ENCODE data around the gene EFNA3. TPM values are rescaled to one million over a fixed set of nuclear protein-coding genes. Genes with fewer than 3 reads are reported as not detected.

The EFNA3 gene
- total RNA-seq, 1 donor = 0.90 TPM

GRCh38 chr1:155034318-155035208 is 44.1 kb upstream of the EFNA3 start:
- TF ChIP-seq, protein P1, sequence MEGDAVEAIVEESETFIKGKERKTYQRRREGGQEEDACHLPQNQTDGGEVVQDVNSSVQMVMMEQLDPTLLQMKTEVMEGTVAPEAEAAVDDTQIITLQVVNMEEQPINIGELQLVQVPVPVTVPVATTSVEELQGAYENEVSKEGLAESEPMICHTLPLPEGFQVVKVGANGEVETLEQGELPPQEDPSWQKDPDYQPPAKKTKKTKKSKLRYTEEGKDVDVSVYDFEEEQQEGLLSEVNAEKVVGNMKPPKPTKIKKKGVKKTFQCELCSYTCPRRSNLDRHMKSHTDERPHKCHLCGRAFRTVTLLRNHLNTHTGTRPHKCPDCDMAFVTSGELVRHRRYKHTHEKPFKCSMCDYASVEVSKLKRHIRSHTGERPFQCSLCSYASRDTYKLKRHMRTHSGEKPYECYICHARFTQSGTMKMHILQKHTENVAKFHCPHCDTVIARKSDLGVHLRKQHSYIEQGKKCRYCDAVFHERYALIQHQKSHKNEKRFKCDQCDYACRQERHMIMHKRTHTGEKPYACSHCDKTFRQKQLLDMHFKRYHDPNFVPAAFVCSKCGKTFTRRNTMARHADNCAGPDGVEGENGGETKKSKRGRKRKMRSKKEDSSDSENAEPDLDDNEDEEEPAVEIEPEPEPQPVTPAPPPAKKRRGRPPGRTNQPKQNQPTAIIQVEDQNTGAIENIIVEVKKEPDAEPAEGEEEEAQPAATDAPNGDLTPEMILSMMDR (IDR thresholded peaks at IDR 0.05; ENCODE audit: insufficient read depth, low read length) = no peak
- no peak for DNase-seq (ENCODE audit: low read depth)
- no peak overlapping the region for H3K4me3 ChIP-seq (ENCODE audit: low read depth, low read length)

- DNase-seq (ENCODE audit: low read depth) = no peak
- TF ChIP-seq, protein P1 (IDR thresholded peaks at IDR 0.05; ENCODE audit: insufficient read depth, low read length) = no peak
- H3K4me3 ChIP-seq (ENCODE audit: low read depth, low read length) = no peak overlapping the region
These were observed 42.7 kb upstream of the EFNA3 start for GRCh38 chr1:155035936-155036335.

DNA sequence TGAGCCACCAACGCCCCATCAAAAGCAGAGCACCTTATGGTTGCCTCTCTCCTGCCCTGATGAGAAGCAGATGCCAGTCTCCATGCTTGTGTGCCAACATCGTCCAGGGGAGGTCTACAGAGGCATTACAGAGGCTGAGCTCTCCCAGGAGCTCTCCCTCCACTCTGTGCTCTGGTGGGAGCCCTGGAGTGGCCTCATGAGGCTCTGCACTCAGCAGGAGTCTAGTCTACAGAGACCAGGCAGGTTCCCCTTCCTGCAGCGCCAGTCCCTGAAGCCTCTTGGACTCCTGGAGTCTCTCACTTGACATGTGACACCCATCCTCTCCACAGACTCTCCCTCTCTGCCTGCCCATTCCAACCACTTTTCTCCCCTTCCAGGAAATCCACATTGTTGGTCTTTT is 41.6 kb upstream of the EFNA3 start:
- DNase-seq (ENCODE audit: low read depth) = no peak
- TF ChIP-seq, protein P1 (IDR thresholded peaks at IDR 0.05; ENCODE audit: insufficient read depth, low read length) = no peak
- no peak overlapping the region for H3K4me3 ChIP-seq (ENCODE audit: low read depth, low read length)

- TF ChIP-seq, protein P1 (IDR thresholded peaks at IDR 0.05; ENCODE audit: insufficient read depth, low read length) = no peak
- H3K4me3 ChIP-seq (ENCODE audit: low read depth, low read length) = no peak overlapping the region
- no peak for DNase-seq (ENCODE audit: low read depth)
These were observed 40.7 kb upstream of the EFNA3 start for GRCh38 chr1:155037851-155038441.

DNA sequence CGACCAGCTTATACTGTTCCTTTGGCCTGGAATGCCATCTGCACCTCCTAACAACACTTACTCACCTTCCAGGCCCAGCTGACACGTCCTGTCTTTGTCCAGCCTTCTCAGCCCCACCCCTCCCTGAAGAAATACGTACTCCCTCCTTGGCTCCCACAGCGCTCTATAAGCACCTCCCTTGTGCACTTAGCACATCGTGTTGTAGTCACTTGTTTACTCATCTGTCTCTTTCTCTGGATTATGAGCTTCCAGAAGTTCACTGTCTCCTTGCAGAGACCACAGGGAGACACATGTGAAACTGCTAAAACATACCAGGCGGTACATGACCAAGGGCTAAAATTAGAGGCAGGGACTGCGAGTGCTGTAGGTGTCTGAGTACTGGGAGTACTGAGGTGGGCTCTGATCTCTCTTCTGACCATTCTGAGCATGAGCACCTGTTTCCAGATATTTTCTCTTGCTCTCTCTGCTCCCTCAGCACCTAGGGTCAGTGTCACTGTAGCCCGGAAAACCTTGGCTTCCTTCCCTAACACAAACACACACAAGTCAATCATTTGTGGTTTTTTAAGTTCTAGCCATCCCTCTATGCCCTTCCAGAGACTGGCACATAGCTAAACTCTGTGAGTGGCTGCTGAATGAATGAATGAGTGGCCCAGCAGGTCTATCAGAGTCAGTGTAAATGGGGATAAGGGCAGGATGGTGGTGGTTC is 39.9 kb upstream of the EFNA3 start:
- peak; percentile 17 for DNase-seq (ENCODE audit: low read depth)
- no peak overlapping the region for H3K4me3 ChIP-seq (ENCODE audit: low read depth, low read length)
- TF ChIP-seq, protein P1 (IDR thresholded peaks at IDR 0.05; ENCODE audit: insufficient read depth, low read length) = no peak

DNA sequence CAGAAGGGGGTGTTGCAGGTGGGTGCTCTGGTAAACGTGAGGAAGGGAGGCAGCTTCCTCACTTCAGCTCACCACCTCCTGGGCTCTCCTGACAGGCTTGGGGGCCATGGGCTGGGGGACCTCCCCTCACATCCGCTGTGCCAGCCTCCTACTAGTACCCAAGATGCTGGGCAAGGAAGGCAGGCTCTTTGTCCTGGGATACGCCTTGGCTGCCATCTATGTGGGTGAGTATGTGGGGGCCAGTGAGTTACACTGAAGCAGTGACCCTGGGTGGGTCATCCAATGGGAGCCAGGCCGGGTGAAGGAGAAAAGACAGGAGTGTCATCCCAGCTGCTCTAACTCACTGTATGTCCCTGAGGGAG is 39.3 kb upstream of the EFNA3 start:
- no peak overlapping the region for H3K4me3 ChIP-seq (ENCODE audit: low read depth, low read length)
- DNase-seq (ENCODE audit: low read depth) = no peak
- TF ChIP-seq, protein P1 (IDR thresholded peaks at IDR 0.05; ENCODE audit: insufficient read depth, low read length) = no peak
